Dedifferentiated amniotic fluid mesenchymal stem cell (primary cell): ENCODE measurements around the gene CST7.

Experiments
- DNase-seq: peaks from one replicate; pipeline ENCODE4 v3.0.0-alpha.2; 2016; ENCODE audit errors: extremely low spot score

Gene CST7

GRCh38 chr20:24964506-24964840 lies 15.4 kb downstream of the CST7 start:
- DNase-seq = no peak

GRCh38 chr20:24965065-24965919 lies 16.2 kb downstream of the CST7 start:
- DNase-seq = no peak

- no peak for DNase-seq
Observed at GRCh38 chr20:24966317-24967012, 17.4 kb downstream of the CST7 start.

GRCh38 chr20:24968278-24968800 lies 19.3 kb downstream of the CST7 start:
- DNase-seq = no peak

GRCh38 chr20:24969186-24970029 lies 20.3 kb downstream of the CST7 start:
- DNase-seq = no peak

- DNase-seq = no peak
Observed at GRCh38 chr20:24970030-24970553, 21.0 kb downstream of the CST7 start.

- no peak for DNase-seq
Observed at GRCh38 chr20:24970754-24971153, 21.7 kb downstream of the CST7 start.

GRCh38 chr20:24971376-24972101 lies 22.5 kb downstream of the CST7 start:
- no peak for DNase-seq

GRCh38 chr20:24972341-24972740 lies 23.3 kb downstream of the CST7 start:
- no peak for DNase-seq

GRCh38 chr20:24977336-24977735 lies 28.3 kb downstream of the CST7 start:
- DNase-seq = no peak

- no peak for DNase-seq
Observed at GRCh38 chr20:24977797-24978196, 28.7 kb downstream of the CST7 start.

- no peak for DNase-seq
Observed at GRCh38 chr20:24978513-24978912, 29.4 kb downstream of the CST7 start.

- no peak for DNase-seq
Observed at GRCh38 chr20:24979036-24979960, 30.2 kb downstream of the CST7 start.

GRCh38 chr20:24980291-24981053 lies 31.4 kb downstream of the CST7 start:
- no peak for DNase-seq

GRCh38 chr20:24981282-24981681 lies 32.2 kb downstream of the CST7 start:
- DNase-seq = no peak

GRCh38 chr20:24981790-24982189 lies 32.7 kb downstream of the CST7 start:
- no peak for DNase-seq

- DNase-seq = no peak
Observed at GRCh38 chr20:24983896-24984295, 34.8 kb downstream of the CST7 start.

GRCh38 chr20:24984961-24985640 lies 36.0 kb downstream of the CST7 start:
- no peak for DNase-seq

- no peak for DNase-seq
Observed at GRCh38 chr20:24985802-24986201, 36.7 kb downstream of the CST7 start.
